ENCODE measurements around the gene MZT2B. TPM values are rescaled to one million over a fixed set of nuclear protein-coding genes. Genes with fewer than 3 reads are reported as not detected.
"Not testable (repeated sequence)": the region's sequence is repeated elsewhere in the genome, so short reads cannot be mapped to it uniquely, and the experiment has no call there.

MZT2B gene
- total RNA-seq, 4 donors from 2014 or later: 52.8 to 93.5 (median 72.4) TPM

GRCh38 chr2:130230907-130231306 lies 48.8 kb downstream of the MZT2B start:
- ATAC-seq (ENCODE audit: low FRiP score); DNase-seq (ENCODE audit: low spot score): not testable (repeated sequence)

DNA sequence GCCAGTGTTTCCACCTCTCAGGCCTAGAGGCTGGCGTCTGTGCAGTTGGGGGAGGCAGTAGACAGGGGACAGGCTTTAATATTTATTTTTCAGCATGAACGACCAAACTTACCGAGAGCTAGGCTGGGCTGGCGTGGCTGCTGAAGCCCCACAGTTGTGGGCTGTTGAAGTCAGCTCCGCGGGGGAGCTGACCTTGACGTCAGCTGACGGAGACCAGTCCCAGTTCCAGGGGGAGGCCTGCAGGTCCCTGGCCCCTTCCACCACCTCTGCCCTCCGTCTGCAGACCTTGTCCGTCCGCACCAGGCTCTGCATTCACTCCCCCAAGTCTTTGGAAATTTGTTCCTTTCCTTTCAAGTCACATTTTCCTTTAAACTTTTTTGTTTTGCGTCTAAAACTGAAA lies 49.6 kb downstream of the MZT2B start:
- TF ChIP-seq CTCF (IDR thresholded peaks at IDR 0.05): no peak
- DNase-seq (ENCODE audit: low spot score): no peak
- no peak for ATAC-seq (ENCODE audit: low FRiP score)

- DNase-seq (ENCODE audit: low spot score); ATAC-seq (ENCODE audit: low FRiP score): not testable (repeated sequence)
Observed at GRCh38 chr2:130233066-130233465, 51.0 kb downstream of the MZT2B start.

DNA sequence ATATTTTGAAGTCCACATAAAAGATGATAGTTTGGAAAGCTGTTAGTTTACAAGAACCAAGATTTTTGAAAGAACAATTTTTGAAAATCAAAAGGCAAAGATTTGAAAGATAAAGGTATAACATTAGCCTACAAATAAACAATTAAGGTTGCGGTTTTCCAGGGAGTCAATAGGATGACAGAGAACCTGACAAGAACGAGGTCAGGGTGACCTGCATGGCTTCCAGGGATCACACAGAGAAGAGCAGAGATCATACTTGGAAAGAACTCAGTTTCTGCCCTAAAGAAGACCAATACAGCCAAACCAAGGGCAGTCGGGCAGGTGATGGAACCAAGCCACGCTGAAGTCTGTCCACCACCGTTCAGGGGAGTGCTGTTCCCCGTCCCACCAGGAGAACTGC lies 57.5 kb downstream of the MZT2B start:
- DNase-seq (ENCODE audit: low spot score): not testable (repeated sequence)

More for the DNA sequence above, 57.5 kb downstream of the MZT2B start:
- ATAC-seq (ENCODE audit: low FRiP score): not testable (repeated sequence)

Other genes starting within 250 kb of the MZT2B start
- under 1 TPM in 1 of 4 donors, not detected in 3; 0.19 TPM for gene RAB6C, start 202.6 kb upstream of the MZT2B start, total RNA-seq
- gene POTEF, start 53.0 kb upstream of the MZT2B start, total RNA-seq: under 1 TPM in 1 of 4 donors, not detected in 3; 0.09 TPM
- gene CCDC74B, start 37.1 kb upstream of the MZT2B start, total RNA-seq: 10 to 100 TPM in 1 of 4 donors, 1 to 10 TPM in 3; 1.2 to 10.4 (median 1.6) TPM
- 10 to 100 TPM; 21.8 to 39.1 (median 29.4) TPM for gene SMPD4, start 660 bp upstream of the MZT2B start, total RNA-seq
- not detected for gene TUBA3E, start 16.2 kb downstream of the MZT2B start, total RNA-seq
- 100 to 1,000 TPM; 102 to 221 (median 130) TPM for gene IMP4, start 160.6 kb downstream of the MZT2B start, total RNA-seq
- gene PTPN18, start 173.8 kb downstream of the MZT2B start, total RNA-seq: 100 to 1,000 TPM in 1 of 4 donors, 10 to 100 TPM in 3; 43.1 to 104 (median 57.0) TPM

Measured in omental fat pad (tissue), 4 donors.